ENCODE data around the gene VANGL1.

The VANGL1 gene

GRCh38 chr1:115648717-115649691 lies 7.2 kb downstream of the VANGL1 start:
- no peak overlapping the region for H3K9ac ChIP-seq (ENCODE audit: insufficient read length)
- no peak overlapping the region for H3K27ac ChIP-seq
- peak overlapping the region; percentile 61 for H3K4me3 ChIP-seq
- no peak for DNase-seq (ENCODE audit: low read depth, low spot score)
- H3K36me3 ChIP-seq (ENCODE audit: insufficient read depth, low read length): peaks cover 20% of the 10 kb centered on the region
- TF ChIP-seq FOXP2 (optimal IDR thresholded peaks at IDR 0.05; ENCODE audit: control extremely low read depth, extremely low read length, insufficient read depth) (no peak), POLR2AphosphoS5 (IDR thresholded peaks at IDR 0.05; ENCODE audit: borderline replicate concordance, low read depth, low read length) (no peak), EZH2 (IDR thresholded peaks at IDR 0.05) (no peak)
- H3K9me3 ChIP-seq (ENCODE audit: low read depth, low read length): no peaks in the 10 kb centered on the region

- Histone ChIP-seq H3K27ac (peak overlapping the region; percentile 79), H3K9me3 (ENCODE audit: low read depth, low read length) (no peaks in the 10 kb centered on the region), H3K4me3 (peak overlapping the region; percentile 61), H3K36me3 (ENCODE audit: insufficient read depth, low read length) (peaks cover 20% of the 10 kb centered on the region), H3K9ac (ENCODE audit: insufficient read length) (no peak overlapping the region)
- no peak for DNase-seq (ENCODE audit: low read depth, low spot score)
- no peak for TF ChIP-seq FOXP2 (optimal IDR thresholded peaks at IDR 0.05; ENCODE audit: control extremely low read depth, extremely low read length, insufficient read depth)
- no peak for TF ChIP-seq EZH2 (IDR thresholded peaks at IDR 0.05)
Measured at GRCh38 chr1:115649964-115650363, 8.2 kb downstream of the VANGL1 start.

- peaks cover 20% of the 10 kb centered on the region for H3K36me3 ChIP-seq (ENCODE audit: insufficient read depth, low read length)
- peak overlapping the region; percentile 79 for H3K27ac ChIP-seq
- no peak overlapping the region; the same call in 1 of the 2 replicates for H3K4me3 ChIP-seq
- no peak for DNase-seq (ENCODE audit: low read depth, low spot score)
- no peak overlapping the region for H3K9ac ChIP-seq (ENCODE audit: insufficient read length)
- TF ChIP-seq POLR2AphosphoS5 (IDR thresholded peaks at IDR 0.05; ENCODE audit: borderline replicate concordance, low read depth, low read length) (no peak), FOXP2 (optimal IDR thresholded peaks at IDR 0.05; ENCODE audit: control extremely low read depth, extremely low read length, insufficient read depth) (no peak), EZH2 (IDR thresholded peaks at IDR 0.05) (no peak)
- no peaks in the 10 kb centered on the region for H3K9me3 ChIP-seq (ENCODE audit: low read depth, low read length)
Measured at GRCh38 chr1:115650961-115651360, 9.2 kb downstream of the VANGL1 start.

GRCh38 chr1:115651391-115651790 lies 9.6 kb downstream of the VANGL1 start:
- no peak overlapping the region for H3K4me3 ChIP-seq
- H3K27ac ChIP-seq: no peak overlapping the region
- DNase-seq (ENCODE audit: low read depth, low spot score): no peak
- no peak overlapping the region for H3K9ac ChIP-seq (ENCODE audit: insufficient read length)
- H3K9me3 ChIP-seq (ENCODE audit: low read depth, low read length): no peaks in the 10 kb centered on the region
- peaks cover 20% of the 10 kb centered on the region for H3K36me3 ChIP-seq (ENCODE audit: insufficient read depth, low read length)
- TF ChIP-seq EZH2 (IDR thresholded peaks at IDR 0.05) (no peak), POLR2AphosphoS5 (IDR thresholded peaks at IDR 0.05; ENCODE audit: borderline replicate concordance, low read depth, low read length) (no peak), FOXP2 (optimal IDR thresholded peaks at IDR 0.05; ENCODE audit: control extremely low read depth, extremely low read length, insufficient read depth) (no peak)

- Histone ChIP-seq H3K4me3 (no peak overlapping the region), H3K27ac (no peak overlapping the region), H3K36me3 (ENCODE audit: insufficient read depth, low read length) (peaks cover 25% of the 10 kb centered on the region), H3K9ac (ENCODE audit: insufficient read length) (no peak overlapping the region), H3K9me3 (ENCODE audit: low read depth, low read length) (0 out of 2 replicates have a peak, but pooled peaks cover 2% of the 10 kb centered on the region)
- no peak for TF ChIP-seq EZH2 (IDR thresholded peaks at IDR 0.05)
- TF ChIP-seq FOXP2 (optimal IDR thresholded peaks at IDR 0.05; ENCODE audit: control extremely low read depth, extremely low read length, insufficient read depth): no peak
- no peak for TF ChIP-seq POLR2AphosphoS5 (IDR thresholded peaks at IDR 0.05; ENCODE audit: borderline replicate concordance, low read depth, low read length)
- DNase-seq (ENCODE audit: low read depth, low spot score): no peak
Measured at GRCh38 chr1:115652236-115652788, 10.5 kb downstream of the VANGL1 start.

GRCh38 chr1:115654125-115654524 lies 12.4 kb downstream of the VANGL1 start:
- H3K9me3 ChIP-seq (ENCODE audit: low read depth, low read length): 0 out of 2 replicates have a peak, but pooled peaks cover 3% of the 10 kb centered on the region
- H3K36me3 ChIP-seq (ENCODE audit: insufficient read depth, low read length): peaks cover 33% of the 10 kb centered on the region
- H3K4me3 ChIP-seq: no peak overlapping the region
- H3K9ac ChIP-seq (ENCODE audit: insufficient read length): no peak overlapping the region
- TF ChIP-seq FOXP2 (optimal IDR thresholded peaks at IDR 0.05; ENCODE audit: control extremely low read depth, extremely low read length, insufficient read depth) (no peak), EZH2 (IDR thresholded peaks at IDR 0.05) (no peak), POLR2AphosphoS5 (IDR thresholded peaks at IDR 0.05; ENCODE audit: borderline replicate concordance, low read depth, low read length) (no peak)
- H3K27ac ChIP-seq: no peak overlapping the region
- DNase-seq (ENCODE audit: low read depth, low spot score): no peak

GRCh38 chr1:115654663-115655305 lies 13.0 kb downstream of the VANGL1 start:
- Histone ChIP-seq H3K9ac (ENCODE audit: insufficient read length) (no peak overlapping the region), H3K4me3 (no peak overlapping the region), H3K36me3 (ENCODE audit: insufficient read depth, low read length) (peaks cover 33% of the 10 kb centered on the region), H3K27ac (no peak overlapping the region), H3K9me3 (ENCODE audit: low read depth, low read length) (0 out of 2 replicates have a peak, but pooled peaks cover 3% of the 10 kb centered on the region)
- TF ChIP-seq EZH2 (IDR thresholded peaks at IDR 0.05) (no peak), POLR2AphosphoS5 (IDR thresholded peaks at IDR 0.05; ENCODE audit: borderline replicate concordance, low read depth, low read length) (no peak), FOXP2 (optimal IDR thresholded peaks at IDR 0.05; ENCODE audit: control extremely low read depth, extremely low read length, insufficient read depth) (no peak)
- no peak for DNase-seq (ENCODE audit: low read depth, low spot score)

- peaks cover 34% of the 10 kb centered on the region for H3K36me3 ChIP-seq (ENCODE audit: insufficient read depth, low read length)
- no peak overlapping the region for H3K27ac ChIP-seq
- H3K4me3 ChIP-seq: no peak overlapping the region
- 0 out of 2 replicates have a peak, but pooled peaks cover 3% of the 10 kb centered on the region for H3K9me3 ChIP-seq (ENCODE audit: low read depth, low read length)
- TF ChIP-seq FOXP2 (optimal IDR thresholded peaks at IDR 0.05; ENCODE audit: control extremely low read depth, extremely low read length, insufficient read depth): no peak
- no peak for TF ChIP-seq POLR2AphosphoS5 (IDR thresholded peaks at IDR 0.05; ENCODE audit: borderline replicate concordance, low read depth, low read length)
- no peak for TF ChIP-seq EZH2 (IDR thresholded peaks at IDR 0.05)
- no peak overlapping the region for H3K9ac ChIP-seq (ENCODE audit: insufficient read length)
- DNase-seq (ENCODE audit: low read depth, low spot score): no peak
Measured at GRCh38 chr1:115655306-115655663, 13.5 kb downstream of the VANGL1 start.
